ENCODE data around the gene COL6A6.

The COL6A6 gene, protein sequence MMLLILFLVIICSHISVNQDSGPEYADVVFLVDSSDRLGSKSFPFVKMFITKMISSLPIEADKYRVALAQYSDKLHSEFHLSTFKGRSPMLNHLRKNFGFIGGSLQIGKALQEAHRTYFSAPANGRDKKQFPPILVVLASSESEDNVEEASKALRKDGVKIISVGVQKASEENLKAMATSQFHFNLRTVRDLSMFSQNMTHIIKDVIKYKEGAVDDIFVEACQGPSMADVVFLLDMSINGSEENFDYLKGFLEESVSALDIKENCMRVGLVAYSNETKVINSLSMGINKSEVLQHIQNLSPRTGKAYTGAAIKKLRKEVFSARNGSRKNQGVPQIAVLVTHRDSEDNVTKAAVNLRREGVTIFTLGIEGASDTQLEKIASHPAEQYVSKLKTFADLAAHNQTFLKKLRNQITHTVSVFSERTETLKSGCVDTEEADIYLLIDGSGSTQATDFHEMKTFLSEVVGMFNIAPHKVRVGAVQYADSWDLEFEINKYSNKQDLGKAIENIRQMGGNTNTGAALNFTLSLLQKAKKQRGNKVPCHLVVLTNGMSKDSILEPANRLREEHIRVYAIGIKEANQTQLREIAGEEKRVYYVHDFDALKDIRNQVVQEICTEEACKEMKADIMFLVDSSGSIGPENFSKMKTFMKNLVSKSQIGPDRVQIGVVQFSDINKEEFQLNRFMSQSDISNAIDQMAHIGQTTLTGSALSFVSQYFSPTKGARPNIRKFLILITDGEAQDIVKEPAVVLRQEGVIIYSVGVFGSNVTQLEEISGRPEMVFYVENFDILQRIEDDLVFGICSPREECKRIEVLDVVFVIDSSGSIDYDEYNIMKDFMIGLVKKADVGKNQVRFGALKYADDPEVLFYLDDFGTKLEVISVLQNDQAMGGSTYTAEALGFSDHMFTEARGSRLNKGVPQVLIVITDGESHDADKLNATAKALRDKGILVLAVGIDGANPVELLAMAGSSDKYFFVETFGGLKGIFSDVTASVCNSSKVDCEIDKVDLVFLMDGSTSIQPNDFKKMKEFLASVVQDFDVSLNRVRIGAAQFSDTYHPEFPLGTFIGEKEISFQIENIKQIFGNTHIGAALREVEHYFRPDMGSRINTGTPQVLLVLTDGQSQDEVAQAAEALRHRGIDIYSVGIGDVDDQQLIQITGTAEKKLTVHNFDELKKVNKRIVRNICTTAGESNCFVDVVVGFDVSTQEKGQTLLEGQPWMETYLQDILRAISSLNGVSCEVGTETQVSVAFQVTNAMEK (N-terminal part only)

DNA sequence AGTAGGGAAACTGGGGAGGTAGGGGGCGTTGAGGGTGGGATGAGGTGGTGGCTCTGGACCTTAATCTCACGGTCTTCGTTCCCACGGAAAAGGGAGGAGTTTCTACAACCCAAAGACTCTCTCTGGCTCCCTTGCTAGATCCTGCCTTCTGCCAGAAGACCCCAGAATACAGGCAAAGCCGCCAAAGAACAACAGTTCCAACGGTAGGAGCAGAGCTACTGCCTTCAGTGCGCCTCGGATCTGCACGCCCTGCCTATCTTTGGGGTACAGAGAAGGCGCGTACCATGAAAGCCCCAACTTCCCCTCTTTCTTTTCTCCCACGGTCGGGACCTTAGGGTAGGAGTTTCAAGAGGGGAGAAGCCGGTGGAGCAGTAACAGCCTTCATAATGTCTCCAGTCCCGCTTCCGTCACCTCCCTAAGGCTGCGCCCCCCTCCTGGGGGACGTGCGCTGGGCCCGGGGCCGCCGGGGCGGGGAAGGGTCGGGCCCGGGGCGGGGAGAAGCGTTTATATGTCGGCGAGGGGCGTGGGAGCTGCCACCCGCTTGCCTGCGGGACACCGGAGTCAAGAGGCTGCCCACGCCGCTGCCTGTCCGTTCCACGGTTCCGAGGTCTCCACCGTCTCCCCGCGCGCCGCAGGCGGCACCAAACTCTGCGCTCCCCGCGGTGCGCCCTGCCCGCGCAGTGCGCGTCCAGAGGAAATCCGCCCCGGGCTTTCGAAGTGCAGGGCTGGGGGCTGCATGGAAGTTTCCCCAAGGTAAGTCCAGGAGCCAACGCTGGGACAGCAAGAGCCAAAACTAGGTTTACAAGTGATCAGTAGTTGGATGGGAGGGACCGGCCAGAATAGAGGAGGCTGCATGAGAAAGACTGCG, at the start of gene COL6A6:
COL6A6 (plus strand) TSS at position 533 of the 868 bp plus-strand sequence. CDS start 43,188 bp downstream, outside the sequence.
- no peak for DNase-seq

DNA sequence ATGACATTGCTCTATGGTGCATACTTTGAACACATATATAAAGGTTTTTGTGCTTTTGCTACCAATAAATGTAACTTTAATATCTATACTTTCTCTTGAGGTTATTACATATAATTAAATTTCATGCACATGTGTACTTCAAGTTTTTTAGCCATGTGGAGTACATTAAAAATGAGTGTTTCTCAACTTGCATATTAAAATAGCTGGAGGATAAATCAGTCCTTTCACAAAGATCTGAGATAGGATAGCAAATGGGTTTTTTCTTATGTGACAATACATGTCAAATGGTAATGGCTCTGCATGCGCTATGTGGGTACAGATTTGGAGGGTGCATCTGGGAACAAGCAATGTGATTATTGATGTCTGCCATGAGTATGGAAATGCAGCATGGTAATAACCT, 48.7 kb upstream of the COL6A6 start:
- DNase-seq: no peak

DNA sequence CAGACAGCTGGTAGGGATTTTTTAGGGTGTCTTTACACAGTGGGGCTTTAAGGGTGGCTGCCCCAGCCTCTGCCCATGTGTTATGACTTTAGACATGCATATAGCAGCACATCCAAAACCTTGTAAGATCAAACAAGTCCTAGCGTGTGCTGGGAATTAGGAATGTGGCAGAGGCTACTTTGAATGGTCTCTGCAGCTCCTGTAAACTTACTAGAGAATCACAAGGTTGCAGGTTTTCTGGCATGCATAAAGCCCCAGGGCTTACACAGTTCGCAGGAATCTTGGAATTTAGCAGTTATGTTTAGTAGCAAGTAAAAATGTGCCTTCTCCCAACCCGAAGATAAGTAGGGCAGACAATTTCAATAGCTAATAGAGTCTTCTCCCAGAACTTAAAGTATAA, 46.9 kb upstream of the COL6A6 start:
- no peak for DNase-seq

DNA sequence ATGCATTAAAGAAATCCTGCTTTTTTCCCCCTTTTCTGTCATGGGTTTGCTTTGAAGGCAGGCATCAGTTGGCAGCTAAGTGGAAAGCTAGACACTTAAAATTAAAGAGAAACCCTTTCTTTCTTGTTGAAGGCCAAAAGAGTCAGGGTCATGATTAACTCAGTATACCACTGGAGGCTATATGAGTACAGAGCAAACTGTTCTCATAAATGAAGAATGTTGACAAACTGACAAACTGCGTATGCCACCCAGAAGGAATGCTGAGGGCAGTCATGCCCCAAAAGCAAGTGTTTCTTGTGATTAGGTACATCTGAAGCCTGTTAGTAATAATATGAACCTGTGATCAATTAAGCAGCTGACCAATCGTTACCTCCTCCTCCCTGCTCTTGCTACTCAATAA, 43.6 kb upstream of the COL6A6 start:
- DNase-seq: no peak

DNA sequence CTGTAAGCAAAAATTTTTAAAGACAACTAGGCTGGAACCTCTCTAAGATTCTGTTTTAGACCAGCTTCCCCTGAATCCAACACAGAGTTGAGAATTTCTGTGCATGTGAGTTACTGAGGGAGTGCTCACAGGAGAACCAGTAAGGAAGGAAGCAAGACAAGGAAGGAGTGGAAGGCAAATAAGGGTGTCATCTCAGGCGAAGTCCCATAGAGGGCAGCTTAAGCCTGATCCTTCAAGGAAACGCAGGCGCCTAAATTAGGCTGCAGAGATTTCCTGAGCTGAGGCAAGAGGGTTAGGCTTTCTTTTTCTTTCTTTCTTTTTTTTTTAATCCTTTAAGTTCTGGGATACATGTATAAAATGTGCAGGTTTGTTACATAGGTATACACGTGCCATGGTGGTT, 36.2 kb upstream of the COL6A6 start:
- DNase-seq: no peak

DNA sequence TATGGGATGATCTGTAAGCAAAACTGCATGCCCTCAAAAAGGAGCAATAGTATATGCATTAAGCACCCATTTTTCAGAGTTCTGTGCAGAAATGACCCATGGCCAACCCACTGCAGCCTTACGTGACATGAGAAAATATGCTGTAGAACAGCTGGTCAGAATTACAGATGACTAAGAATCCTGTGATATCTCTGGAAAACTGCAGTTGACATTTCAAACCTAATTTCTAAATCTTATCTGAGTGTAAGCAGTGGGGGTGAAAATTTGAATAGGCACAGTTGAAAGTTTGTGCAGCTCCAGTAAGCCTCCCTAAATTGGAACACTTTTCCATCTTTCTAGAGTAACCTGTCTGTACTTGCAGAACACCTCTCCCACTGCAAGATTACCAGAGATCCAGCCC, 28.7 kb upstream of the COL6A6 start:
- DNase-seq: no peak

DNA sequence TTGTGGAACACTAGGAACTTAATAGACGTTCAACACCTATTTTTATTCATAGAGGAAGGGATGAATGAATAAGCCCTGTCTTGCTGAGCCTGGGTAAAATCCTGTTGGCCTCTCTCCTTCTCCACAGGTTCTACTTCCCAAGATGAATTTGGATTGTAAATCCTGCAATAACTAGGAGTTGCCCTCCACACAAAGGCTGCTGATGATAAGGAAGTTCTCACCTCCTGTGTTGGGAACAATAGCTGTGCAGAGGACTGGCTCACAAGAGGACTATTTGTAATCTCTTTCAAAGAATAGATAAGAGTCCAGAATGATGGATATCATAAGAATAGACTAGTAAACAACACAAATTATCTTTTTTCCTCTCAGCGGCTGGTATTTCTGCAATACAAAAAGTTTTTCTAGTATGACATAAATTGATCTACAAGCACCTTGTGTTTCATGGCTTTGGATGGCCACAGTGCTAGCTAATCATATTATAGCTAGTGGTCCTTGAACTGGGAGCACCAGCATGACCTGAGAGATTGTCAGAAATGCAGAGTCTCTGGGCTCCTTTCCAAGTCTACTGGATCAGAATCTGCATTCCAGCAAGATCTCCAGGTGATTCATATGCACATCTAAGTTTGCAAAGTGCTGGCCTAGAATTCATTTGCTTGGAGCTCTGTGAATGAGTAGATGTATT, 28.1 kb upstream of the COL6A6 start:
- DNase-seq: no peak

DNA sequence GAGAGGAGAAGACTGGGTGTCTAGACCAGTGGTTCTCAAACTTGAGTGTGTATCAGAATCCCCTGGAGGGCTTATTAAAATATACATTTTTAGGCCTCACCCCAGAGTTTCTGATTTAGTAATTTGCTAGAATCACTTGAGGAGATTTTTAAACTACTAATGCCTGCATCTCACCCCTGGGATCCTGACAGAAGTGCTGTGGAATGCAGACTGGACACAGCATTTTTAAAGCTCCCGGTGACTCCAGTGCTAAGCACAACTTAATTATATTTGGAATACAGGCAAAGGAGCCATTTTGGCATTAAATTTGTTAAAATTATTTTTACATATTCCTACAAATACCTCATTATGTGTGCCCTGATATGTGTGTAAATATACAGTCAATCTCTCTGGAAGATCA, 26.7 kb upstream of the COL6A6 start:
- DNase-seq: no peak

DNA sequence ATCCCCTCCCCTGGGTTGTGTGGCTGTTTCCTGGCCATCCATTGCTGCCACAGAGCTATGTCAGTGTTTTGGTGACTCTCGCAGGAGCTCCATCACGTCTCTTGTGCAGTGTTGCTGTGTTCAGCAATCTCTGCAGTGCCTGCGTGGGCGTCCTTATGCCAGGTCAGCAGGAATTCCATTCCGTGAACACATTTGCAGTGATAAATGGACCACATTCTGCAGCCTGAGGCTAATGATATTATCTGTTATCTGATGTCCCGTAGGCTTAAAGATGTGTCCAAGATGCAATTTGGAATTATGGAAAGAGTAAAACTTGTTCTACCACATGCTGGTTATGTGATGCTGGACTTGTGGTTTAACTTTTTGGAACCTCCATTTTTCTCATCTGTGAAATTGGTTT, 25.5 kb upstream of the COL6A6 start:
- DNase-seq: no peak

DNA sequence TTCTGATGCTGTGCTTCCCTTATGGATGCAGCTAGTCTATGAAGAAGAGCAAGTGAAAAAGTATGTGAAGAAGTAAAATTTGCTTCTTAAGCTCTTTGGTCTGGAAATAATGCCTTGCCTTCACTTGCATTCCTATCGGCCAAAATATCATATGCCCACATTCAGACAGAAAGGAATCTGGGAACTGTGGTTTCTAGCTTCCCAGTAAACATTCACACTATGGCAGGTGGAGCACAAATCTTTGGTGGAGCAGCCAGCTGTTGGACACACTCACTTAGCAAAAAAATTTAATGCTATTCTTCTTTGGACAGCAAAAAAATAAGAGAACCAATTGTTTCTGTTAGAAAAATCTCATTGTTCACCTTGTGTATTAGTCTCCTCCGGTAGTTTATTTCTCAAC, 12.3 kb upstream of the COL6A6 start:
- DNase-seq: no peak

DNA sequence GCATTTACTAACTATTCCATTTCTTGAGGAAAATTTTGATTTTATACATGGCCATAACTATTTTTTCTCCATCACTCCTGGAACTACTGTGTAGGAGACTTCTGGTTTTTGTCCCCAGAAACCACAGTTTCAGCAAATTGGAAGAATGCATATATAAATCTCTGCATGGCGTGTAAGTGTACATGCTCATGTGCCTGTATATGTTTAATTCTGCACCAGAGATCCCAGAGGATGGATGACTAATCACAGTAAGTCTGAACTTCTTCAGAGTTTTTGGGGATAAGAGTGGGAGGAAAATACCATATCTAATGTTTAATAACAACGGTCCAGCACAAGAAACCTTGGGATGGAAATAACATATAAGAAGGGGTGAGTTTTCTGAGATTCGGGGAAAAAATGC, 10.9 kb upstream of the COL6A6 start:
- DNase-seq: no peak

DNA sequence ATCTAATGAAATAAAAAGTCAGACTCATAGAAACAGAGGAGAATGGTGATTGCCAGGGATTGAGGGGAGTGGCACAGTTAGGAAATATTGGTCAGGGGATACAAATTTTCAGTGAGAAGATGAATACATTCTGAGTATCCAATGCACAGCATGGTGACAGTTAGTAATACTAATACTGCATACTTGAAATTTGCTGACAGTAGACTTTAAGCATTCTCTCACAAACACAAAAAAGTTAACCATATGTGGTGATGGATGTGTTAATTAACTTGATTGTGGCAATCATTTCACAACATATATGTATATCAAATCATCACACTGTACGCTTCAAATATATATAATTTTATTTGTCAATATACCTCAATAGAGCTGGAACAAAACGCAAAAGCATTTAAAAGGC, 9.2 kb upstream of the COL6A6 start:
- DNase-seq: no peak

DNA sequence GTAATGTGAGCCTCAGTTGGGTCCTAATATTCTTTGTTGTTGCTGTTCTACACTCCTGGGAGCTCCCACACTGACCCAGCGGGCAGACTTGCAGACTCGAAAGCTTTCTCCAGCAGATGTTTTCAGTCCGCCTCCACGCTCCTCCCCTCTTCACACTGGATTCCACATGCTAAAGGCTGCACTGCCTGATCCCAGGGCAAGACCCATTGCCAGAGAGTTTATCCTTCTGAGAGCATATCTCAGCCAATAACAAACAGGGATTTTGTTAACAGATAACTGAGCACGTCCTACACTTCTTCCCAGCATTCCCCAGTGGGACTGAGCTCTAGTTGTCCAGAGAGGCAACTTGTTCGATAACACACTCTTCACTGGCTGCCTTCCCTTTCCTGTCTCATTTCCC, 8.0 kb upstream of the COL6A6 start:
- no peak for DNase-seq

DNA sequence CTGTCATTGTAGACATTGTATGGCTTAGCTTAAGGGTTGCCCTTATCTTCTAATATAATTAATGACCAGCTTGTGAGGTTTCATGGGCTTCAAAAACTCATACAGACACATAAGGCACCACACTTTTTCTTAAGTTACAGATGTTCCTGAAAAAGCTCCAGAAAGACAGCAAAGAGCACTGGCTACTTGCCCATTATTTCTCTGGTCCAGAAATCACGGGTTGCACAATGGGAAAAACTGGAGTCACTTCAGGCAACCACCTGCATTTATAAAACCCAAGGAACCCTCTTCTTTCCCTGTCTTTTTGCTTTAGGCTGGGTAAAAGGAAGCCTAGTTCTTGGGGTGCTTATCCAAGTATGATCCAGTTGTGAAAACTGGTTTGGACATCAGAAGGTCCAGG, 2.3 kb upstream of the COL6A6 start:
- no peak for DNase-seq

DNA sequence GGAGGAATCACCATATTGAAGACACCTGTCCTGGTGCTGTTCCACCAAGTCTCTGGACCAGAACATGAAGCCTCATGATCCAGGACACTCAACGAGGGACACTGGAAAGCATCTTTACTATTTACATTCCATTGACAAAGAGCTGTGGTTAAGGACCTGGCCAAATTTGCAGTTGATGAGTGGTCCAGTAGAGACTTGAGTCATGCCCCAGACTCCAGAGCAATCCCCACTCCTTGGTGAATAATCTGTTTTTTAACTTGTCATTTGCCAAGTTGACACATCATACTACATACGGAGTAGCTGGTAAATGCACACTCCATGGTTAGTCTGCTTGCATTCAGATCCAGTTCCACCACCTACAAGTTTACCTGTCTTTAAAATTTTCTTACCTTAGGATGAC, 1.2 kb upstream of the COL6A6 start:
- DNase-seq: no peak

DNA sequence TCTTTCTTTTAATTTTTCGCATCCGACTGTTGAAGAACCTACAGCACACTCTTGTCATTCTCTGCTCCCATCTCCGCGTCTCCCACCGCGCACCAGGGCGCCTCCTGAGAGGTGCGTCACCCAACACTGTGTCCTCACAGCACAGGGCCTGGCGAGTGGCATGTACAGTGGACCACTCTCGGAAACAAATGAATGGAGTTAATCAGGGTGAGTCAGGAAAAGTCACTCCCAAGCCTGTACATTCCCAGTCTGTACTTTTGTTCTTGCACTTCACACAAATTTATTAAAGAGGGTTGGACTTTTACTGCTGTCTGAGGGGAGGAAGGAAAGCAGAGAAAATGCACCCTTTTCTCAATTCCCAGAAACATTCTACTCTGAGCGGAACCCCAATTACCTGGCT, 625 bp downstream of the COL6A6 start:
- no peak for DNase-seq

DNA sequence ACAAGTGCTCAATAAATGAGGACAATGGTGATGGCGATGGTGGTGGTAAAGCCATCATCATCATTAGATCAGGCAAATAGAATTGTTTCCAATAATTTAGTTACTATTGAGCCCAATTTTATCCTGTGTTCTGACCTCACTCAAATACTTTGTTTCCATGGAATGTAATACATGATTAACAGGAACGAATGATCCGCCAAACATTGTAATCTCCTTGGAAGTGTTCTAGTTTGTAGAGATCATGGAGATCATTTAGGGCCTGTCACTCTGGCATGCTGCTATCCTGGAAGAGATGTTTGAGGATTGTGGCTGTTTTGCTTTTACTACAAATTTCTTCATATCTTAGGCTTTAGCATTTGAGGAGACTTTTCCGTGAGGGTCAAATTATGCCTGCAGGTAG, 2.8 kb downstream of the COL6A6 start:
- DNase-seq: no peak

DNA sequence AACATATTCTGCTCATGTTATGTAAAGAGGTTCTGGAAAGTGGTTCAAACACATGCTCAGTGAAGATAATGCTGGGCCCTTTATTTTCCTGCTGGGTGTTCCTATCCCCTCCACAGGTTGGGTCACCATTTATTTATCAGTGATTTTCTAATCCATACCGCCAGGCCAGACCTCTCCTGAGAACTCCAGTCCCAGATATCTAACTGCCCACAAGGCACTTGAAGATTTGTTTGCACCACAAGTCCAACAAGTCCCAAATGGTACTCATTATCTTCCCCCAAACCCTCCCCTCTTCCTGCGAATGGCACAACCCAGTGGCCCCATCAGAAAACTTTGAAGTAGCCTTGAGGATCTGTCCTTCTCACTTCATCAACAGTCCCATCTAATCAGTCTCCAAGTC, 5.4 kb downstream of the COL6A6 start:
- DNase-seq: no peak

DNA sequence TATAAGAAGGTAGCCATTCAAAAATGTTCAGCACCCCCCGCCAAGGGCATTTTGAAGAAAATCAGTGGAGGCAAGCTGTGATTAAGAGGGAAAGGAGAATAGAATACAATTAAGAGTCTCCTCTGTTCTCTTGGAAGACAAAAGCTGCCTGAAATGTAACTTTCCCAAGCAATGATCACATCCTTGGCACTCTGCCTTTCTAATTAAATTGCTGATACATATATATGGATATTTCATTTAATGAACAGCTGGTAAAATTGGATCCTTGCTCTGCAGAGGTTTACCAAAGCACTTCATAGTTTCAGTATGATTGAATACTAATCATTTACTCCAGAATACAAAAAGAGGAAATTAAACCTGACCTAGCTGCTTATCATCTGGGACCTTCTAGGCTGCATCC, 10.4 kb downstream of the COL6A6 start:
- no peak for DNase-seq

DNA sequence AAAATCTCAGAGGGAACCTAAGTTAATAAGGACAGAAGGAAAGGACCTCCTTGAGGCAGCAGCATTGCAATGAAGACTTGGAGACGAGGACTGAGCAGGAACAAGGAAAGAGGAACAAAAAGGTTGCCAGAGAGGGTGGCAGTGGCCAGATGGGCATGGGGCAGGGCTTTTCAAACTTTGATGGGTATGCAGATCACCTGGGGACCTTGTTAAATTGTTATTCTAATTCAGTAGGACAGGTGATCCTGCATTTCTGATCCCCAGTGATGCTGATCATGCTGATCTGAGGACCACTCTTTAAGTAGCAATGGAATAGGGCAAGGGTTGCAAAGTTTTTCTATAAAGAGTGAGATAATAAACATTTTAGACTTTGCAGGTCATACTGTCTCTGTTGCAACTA, 11.1 kb downstream of the COL6A6 start:
- no peak for DNase-seq

DNA sequence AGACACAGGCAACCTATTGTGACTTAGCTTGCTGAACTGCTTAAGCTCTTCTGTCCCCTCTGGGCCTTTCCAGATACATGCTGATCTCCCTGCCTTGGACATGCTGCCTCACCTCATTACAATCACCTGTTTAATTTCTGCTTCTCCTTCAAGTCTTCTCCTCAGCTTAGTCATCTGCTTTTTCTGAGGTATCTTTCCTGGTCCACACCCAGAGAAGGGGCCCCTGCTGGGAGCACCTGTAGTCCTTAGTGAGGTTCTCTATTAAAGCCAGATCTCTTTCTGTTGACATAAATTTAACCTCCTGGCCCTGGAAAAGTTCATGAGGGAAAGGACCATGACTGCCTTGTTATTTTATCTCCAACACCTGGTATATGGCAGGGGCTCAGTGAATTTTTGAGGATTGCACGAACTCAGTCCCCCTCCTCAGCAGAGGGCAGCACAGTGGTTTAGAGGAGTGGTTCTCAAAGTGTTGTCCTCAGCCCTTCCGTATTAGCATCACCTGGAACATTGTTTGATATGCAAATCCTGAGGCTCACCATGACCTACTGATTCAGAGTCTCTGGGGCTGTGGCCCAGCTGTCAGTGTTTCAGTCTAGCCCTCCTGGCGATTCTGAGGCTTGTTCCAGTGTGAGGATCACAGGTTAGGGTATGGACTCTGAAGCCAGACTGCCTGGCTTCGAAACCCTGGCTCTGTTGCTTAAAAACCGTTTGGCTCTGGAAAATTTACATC, 12.7 kb downstream of the COL6A6 start:
- no peak for DNase-seq

All from NCI-H2029 treated with DMSO at 0.1 percent for 48 hours (cell line).